Nephron (organoid): Measurements from ENCODE around the gene DYSF.

ENCODE experiments used
- H3K27ac Mint-ChIP-seq, 3 experiments: 2 replicates each; pipeline ENCODE4 v1.8.0; 2020; ENCODE audit warnings: mixed read lengths in 3 of 3, mild to moderate bottlenecking in 2 of 3, moderate library complexity in 1 of 3
- H3K27me3 Mint-ChIP-seq: 2 replicates; pipeline ENCODE4 v1.8.0; 2021; ENCODE audit warnings: low read depth, mild to moderate bottlenecking, moderate library complexity, mixed read lengths
- H3K36me3 Mint-ChIP-seq: 2 replicates; pipeline ENCODE4 v1.8.0; 2020; ENCODE audit warnings: low read depth, mixed read lengths
- H3K4me1 Mint-ChIP-seq: 2 replicates; pipeline ENCODE4 v1.8.0; 2020; ENCODE audit warnings: mixed read lengths
- H3K4me3 Mint-ChIP-seq, 3 experiments: 2 replicates each; pipeline ENCODE4 v1.8.0; 2020; ENCODE audit warnings: mild to moderate bottlenecking in 3 of 3, mixed read lengths in 3 of 3, moderate library complexity in 2 of 3
- H3K9me3 Mint-ChIP-seq: 2 replicates; pipeline ENCODE4 v1.8.0; 2020; ENCODE audit warnings: mixed read lengths
- CTCF ChIP-seq, 3 experiments: fragments of 200-600 bp; sonication (generic); IDR thresholded peaks; one replicate each; pipeline ENCODE4 v1.5.0; 2021; ENCODE audit warnings: antibody characterized with exemption in 3 of 3; ENCODE audit not compliant: unreplicated experiment in 3 of 3

DYSF gene

GRCh38 chr2:71466301-71467179 lies 13.2 kb downstream of the DYSF start:
- Mint-ChIP-seq H3K27me3 (peaks cover 49% of the 10 kb centered on the region), H3K4me3 (peak overlapping the region; percentile 71 to 83 (median 80)), H3K36me3 (no peaks in the 10 kb centered on the region), H3K9me3 (no peaks in the 10 kb centered on the region), H3K4me1 (peaks cover 35% of the 10 kb centered on the region), H3K27ac (no peak overlapping the region)
- TF ChIP-seq CTCF (IDR thresholded peaks at IDR 0.05; ENCODE audit: unreplicated experiment in 3 of 3), result no peak

DNA sequence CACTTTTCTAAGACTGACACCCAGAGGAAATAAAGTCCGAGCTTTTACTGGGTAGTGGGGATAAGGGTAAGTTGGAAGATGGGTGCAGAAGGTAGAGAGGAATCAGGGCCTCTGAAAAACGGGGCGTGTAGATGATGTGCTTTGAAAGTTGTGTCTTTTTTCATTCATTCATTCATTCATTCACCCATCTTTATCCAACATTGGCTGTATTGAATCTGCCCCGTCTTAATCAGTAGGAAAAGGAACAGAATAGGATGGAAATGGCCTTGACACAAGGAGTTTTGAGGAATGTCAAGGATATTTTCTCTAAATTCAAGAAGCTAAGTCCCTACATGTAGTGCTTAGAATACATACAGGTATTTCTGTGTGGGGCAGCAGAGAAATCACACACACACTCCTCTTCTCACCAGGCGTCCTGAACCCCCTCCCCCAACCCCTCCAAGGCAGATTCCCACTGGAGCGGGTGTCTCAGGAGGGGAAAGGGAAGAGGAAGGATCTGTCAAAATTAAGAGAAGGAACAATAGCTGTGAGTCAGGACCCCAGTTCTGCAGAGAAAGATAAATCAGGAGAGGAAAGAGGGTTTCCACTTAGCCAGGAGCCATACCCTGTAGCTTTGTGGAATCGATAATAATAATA lies 13.9 kb downstream of the DYSF start:
- TF ChIP-seq CTCF (IDR thresholded peaks at IDR 0.05; ENCODE audit: unreplicated experiment in 3 of 3), result no peak
- Mint-ChIP-seq H3K36me3 (no peaks in the 10 kb centered on the region), H3K4me3 (peak overlapping the region; percentile 71 to 83 (median 80))

GRCh38 chr2:71468279-71469015 lies 15.1 kb downstream of the DYSF start:
- no peak for TF ChIP-seq CTCF (IDR thresholded peaks at IDR 0.05; ENCODE audit: unreplicated experiment in 3 of 3)
- H3K4me3 Mint-ChIP-seq, result peak overlapping the region in 2 of 3 experiments; percentile 29 to 63
- H3K27ac Mint-ChIP-seq, result no peak overlapping the region
- no peaks in the 10 kb centered on the region for H3K36me3 Mint-ChIP-seq
- peaks cover 41% of the 10 kb centered on the region for H3K27me3 Mint-ChIP-seq
- H3K9me3 Mint-ChIP-seq, result no peaks in the 10 kb centered on the region
- H3K4me1 Mint-ChIP-seq, result peaks cover 42% of the 10 kb centered on the region

More for the DNA sequence above, 13.9 kb downstream of the DYSF start:
- no peaks in the 10 kb centered on the region for H3K9me3 Mint-ChIP-seq
- H3K4me1 Mint-ChIP-seq, result peaks cover 35% of the 10 kb centered on the region
- H3K27me3 Mint-ChIP-seq, result peaks cover 46% of the 10 kb centered on the region
- no peak overlapping the region for H3K27ac Mint-ChIP-seq

- Mint-ChIP-seq H3K36me3 (no peaks in the 10 kb centered on the region), H3K27ac (no peak overlapping the region), H3K27me3 (peaks cover 41% of the 10 kb centered on the region), H3K4me1 (peaks cover 51% of the 10 kb centered on the region), H3K4me3 (peak overlapping the region in 1 of 3 experiments; percentile 58), H3K9me3 (no peaks in the 10 kb centered on the region)
- TF ChIP-seq CTCF (IDR thresholded peaks at IDR 0.05; ENCODE audit: unreplicated experiment in 3 of 3), result no peak
Measured at GRCh38 chr2:71469403-71470398, 16.3 kb downstream of the DYSF start.

DNA sequence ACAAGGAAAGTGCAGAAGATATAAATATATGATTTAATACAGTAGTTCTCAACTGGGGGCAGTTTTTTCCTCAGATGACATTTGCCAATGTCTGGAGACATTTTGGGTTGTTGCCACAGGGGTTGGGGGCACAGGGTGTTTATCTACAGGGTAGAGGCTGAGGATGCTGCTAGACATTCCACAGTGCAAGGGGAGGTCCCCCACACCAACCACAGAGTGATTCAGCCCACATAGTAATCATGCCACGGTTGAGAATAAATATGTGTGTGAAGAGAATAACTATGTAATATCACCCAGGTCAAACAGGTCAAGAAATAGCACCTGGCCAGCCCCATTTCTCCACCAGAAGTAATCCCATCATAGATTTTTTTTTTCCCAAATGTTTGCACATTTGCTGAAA lies 17.9 kb downstream of the DYSF start:
- peaks cover 2% of the 10 kb centered on the region for H3K9me3 Mint-ChIP-seq
- H3K4me3 Mint-ChIP-seq, result no peak overlapping the region
- H3K27ac Mint-ChIP-seq, result no peak overlapping the region
- no peak for TF ChIP-seq CTCF (IDR thresholded peaks at IDR 0.05; ENCODE audit: unreplicated experiment in 3 of 3)
- H3K36me3 Mint-ChIP-seq, result no peaks in the 10 kb centered on the region
- H3K4me1 Mint-ChIP-seq, result peaks cover 51% of the 10 kb centered on the region
- H3K27me3 Mint-ChIP-seq, result peaks cover 41% of the 10 kb centered on the region
